ENCODE measurements around the gene STAG1. TPM values are rescaled to one million over a fixed set of nuclear protein-coding genes. Genes with fewer than 3 reads are reported as not detected.
"Not testable (repeated sequence)": the region's sequence is repeated elsewhere in the genome, so short reads cannot be mapped to it uniquely, and the experiment has no call there.

STAG1 gene
- total RNA-seq, 6 experiments from 2014 or later, result 33.7 to 45.3 (median 43.8) TPM

- no peak for DNase-seq
- H3K27me3 Mint-ChIP-seq (ENCODE audit: insufficient read depth), result no peaks in the 10 kb centered on the region
These were observed 40.9 kb downstream of the STAG1 start for GRCh38 chr3:136711277-136711676.

DNA sequence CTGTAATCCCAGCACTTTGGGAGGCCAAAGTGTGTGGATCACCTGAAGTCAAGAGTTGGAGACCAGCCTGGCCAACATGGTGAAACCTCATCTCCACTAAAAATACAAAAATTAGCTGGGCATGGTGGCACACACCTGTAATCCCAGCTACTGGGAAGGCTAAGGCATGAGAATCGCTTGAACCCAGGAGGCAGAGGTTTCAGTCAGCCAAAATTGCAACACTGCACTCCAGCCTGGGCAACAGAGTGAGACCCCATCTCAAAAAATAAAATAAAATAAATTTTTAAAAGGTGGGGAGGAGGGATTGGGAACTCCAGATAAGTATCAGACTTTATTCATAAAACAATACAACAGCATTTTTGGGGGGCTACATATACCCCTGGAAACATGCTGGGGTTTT, 42.4 kb downstream of the STAG1 start:
- H3K36me3 Mint-ChIP-seq (ENCODE audit: low read depth), result peaks cover 33% of the 10 kb centered on the region; the same call in 1 of the 2 replicates
- not testable (repeated sequence) for DNase-seq; H3K27ac Mint-ChIP-seq; H3K9me3 Mint-ChIP-seq; H3K27me3 Mint-ChIP-seq (ENCODE audit: insufficient read depth); H3K4me3 Mint-ChIP-seq
- peaks cover 14% of the 10 kb centered on the region; the same call in 1 of the 2 replicates for H3K4me1 Mint-ChIP-seq (ENCODE audit: low read depth)

More at GRCh38 chr3:136711277-136711676, 40.9 kb downstream of the STAG1 start:
- Mint-ChIP-seq H3K36me3 (ENCODE audit: low read depth) (peaks cover 27% of the 10 kb centered on the region; the same call in 1 of the 2 replicates), H3K9me3 (no peaks in the 10 kb centered on the region), H3K27ac (no peak overlapping the region), H3K4me3 (no peak overlapping the region), H3K4me1 (ENCODE audit: low read depth) (peaks cover 9% of the 10 kb centered on the region; the same call in 1 of the 2 replicates)
- no peak for TF ChIP-seq CTCF (IDR thresholded peaks at IDR 0.05)

DNA sequence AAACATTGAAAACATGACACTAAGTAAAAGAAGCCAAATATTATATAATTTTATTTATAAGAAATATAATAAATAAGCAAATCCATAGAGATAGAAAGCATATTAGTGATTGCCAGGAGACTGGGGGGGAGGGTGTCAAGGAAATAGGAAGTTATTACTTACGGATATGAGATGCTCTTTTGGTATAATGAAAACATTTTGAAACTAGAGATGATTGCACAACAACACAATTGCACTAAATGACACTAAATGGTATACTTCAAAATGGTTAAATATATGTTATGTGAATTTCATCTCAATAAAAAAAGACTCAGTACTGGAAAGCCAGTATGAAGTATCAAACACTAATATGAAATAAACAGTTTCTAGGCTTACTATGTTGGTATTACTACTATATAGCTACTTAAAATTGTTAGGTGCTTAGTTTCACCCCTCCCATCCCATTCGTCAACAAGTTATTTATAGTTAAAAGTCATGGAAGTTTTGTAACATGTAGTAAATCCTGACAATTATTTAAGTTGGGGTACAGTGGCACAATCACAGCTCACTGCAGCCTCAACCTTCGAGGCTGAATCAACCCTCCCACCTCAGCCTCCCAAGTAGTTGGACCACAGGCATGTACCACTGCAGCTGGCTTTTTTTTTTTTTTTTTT, 43.7 kb downstream of the STAG1 start:
- DNase-seq, result no peak
- no peak overlapping the region for H3K4me3 Mint-ChIP-seq
- H3K27ac Mint-ChIP-seq, result no peak overlapping the region
- no peaks in the 10 kb centered on the region for H3K27me3 Mint-ChIP-seq (ENCODE audit: insufficient read depth)
- TF ChIP-seq CTCF (IDR thresholded peaks at IDR 0.05), result no peak
- H3K9me3 Mint-ChIP-seq, result no peaks in the 10 kb centered on the region
- peaks cover 14% of the 10 kb centered on the region; the same call in 1 of the 2 replicates for H3K4me1 Mint-ChIP-seq (ENCODE audit: low read depth)
- peaks cover 37% of the 10 kb centered on the region; the same call in 1 of the 2 replicates for H3K36me3 Mint-ChIP-seq (ENCODE audit: low read depth)

DNA sequence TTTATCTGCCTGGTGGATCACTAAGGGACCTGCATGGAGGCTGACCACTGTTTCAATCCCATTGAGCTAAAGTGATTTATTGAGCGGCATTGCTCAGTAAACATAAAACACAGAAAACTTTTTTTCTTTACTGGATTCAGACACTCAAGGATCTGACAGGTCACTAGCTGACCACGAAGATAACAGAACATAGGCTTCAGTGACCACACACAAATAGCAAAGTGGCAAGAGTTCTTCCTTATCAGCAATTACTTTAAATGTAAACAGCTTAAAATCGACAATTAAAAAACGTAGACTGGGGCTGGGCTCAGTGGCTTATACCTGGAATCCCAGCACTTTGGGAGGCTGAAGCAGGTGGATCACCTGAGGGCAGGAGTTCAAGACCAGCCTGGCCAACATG, 48.7 kb downstream of the STAG1 start:
- Mint-ChIP-seq H3K36me3 (ENCODE audit: low read depth) (peaks cover 29% of the 10 kb centered on the region; the same call in 1 of the 2 replicates), H3K27me3 (ENCODE audit: insufficient read depth) (no peaks in the 10 kb centered on the region), H3K4me3 (no peak overlapping the region), H3K27ac (no peak overlapping the region), H3K9me3 (no peaks in the 10 kb centered on the region), H3K4me1 (ENCODE audit: low read depth) (peaks cover 26% of the 10 kb centered on the region)
- DNase-seq, result no peak
- TF ChIP-seq CTCF (IDR thresholded peaks at IDR 0.05), result no peak

- H3K4me3 Mint-ChIP-seq, result no peak overlapping the region
- TF ChIP-seq CTCF (IDR thresholded peaks at IDR 0.05), result no peak
- peaks cover 24% of the 10 kb centered on the region for H3K36me3 Mint-ChIP-seq (ENCODE audit: low read depth)
- no peaks in the 10 kb centered on the region; the same call in 1 of the 2 replicates for H3K9me3 Mint-ChIP-seq
- no peaks in the 10 kb centered on the region for H3K27me3 Mint-ChIP-seq (ENCODE audit: insufficient read depth)
- H3K27ac Mint-ChIP-seq, result no peak overlapping the region
- H3K4me1 Mint-ChIP-seq (ENCODE audit: low read depth), result peaks cover 40% of the 10 kb centered on the region
- no peak for DNase-seq
These were observed 52.8 kb downstream of the STAG1 start for GRCh38 chr3:136699271-136699828.

DNA sequence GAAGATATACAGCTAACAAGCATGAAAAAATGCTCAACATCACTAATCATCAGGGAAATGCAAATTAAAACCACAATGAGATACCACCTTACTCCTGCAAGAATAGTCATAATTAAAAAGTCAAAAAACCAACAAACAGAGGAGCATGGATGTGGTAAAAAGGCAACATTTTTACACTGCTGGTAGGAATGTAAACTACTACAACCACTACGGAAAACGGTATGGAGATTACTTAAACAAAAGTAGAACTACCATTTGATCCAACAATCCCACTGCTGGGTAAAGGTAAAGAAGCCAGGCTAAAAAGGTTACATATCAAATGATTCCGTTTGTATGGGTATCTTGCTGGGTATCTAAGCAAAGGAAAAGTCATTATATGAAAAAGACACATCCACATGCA, 53.8 kb downstream of the STAG1 start:
- Mint-ChIP-seq H3K9me3 (no peaks in the 10 kb centered on the region; the same call in 1 of the 2 replicates), H3K27ac (0 out of 2 replicates have a peak overlapping the region, but pooled peaks have one; percentile 2), H3K27me3 (ENCODE audit: insufficient read depth) (no peaks in the 10 kb centered on the region), H3K4me1 (ENCODE audit: low read depth) (peaks cover 42% of the 10 kb centered on the region), H3K4me3 (no peak overlapping the region), H3K36me3 (ENCODE audit: low read depth) (peaks cover 21% of the 10 kb centered on the region)
- TF ChIP-seq CTCF (IDR thresholded peaks at IDR 0.05), result peak; percentile 40; the same call in 1 of the 2 replicates
- no peak for DNase-seq

Data from HFFc6 (cell line).